HG02763 (cell line): ENCODE results near the gene CORIN.
A peak's percentile ranks its signal among the peaks of the same experiment; 100 is the strongest.
"Not testable (repeated sequence)": the region's sequence is repeated elsewhere in the genome, so short reads cannot be mapped to it uniquely, and the experiment has no call there.

Source experiments
- ATAC-seq: cut with Tn5 transposase; IDR thresholded peaks from one replicate; pipeline ENCODE4 v1.9.1; 2021; ENCODE audit warnings: mild to moderate bottlenecking, moderate library complexity; ENCODE audit not compliant: unreplicated experiment

Gene CORIN

DNA sequence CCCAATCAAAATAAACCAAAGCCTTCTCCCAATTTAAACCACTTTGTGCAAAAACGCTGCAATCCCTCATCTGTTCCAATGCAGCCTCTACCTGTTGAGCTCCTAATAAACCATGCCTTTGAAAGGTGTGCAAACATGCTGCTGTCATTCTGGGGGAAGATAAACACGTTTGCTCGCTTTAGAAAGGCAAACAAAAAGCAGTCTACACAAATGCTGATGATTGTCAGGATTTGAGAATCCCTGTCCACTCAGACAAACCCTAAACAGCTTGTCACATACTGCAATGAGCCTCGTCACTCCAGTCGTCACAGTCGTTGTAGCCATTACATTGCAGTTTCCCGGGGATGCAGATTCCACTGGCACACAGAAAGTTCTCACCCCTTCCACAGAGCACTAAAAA lies 145.2 kb downstream of the CORIN start:
- no peak for ATAC-seq

DNA sequence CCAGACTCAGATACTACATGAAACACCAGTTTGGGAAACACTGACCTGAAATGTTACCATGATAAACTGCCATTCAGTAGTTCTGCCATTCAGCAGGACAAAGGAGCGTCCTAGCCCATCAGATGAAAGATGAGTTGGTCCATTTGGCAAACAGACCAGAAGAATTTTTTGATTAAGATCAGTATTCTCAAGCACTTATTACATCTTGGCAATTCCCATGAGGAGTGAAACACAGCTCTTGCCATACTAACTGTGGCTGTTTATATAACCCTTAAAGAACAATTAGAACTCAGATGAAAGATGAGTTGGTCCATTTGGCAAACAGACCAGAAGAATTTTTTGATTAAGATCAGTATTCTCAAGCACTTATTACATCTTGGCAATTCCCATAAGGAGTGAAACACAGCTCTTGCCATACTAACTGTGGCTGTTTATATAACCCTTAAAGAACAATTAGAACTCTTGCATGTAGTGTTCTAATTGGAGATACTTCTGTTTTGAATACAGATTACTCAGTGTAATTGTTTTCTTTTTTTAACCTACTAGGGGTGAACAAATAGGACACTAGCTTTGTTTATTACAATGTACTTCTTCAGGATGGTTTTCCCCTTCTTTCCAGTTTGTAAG lies 146.0 kb downstream of the CORIN start:
- ATAC-seq, result not testable (repeated sequence)

- no peak for ATAC-seq
Measured at GRCh38 chr4:47690611-47691010, 147.3 kb downstream of the CORIN start.

DNA sequence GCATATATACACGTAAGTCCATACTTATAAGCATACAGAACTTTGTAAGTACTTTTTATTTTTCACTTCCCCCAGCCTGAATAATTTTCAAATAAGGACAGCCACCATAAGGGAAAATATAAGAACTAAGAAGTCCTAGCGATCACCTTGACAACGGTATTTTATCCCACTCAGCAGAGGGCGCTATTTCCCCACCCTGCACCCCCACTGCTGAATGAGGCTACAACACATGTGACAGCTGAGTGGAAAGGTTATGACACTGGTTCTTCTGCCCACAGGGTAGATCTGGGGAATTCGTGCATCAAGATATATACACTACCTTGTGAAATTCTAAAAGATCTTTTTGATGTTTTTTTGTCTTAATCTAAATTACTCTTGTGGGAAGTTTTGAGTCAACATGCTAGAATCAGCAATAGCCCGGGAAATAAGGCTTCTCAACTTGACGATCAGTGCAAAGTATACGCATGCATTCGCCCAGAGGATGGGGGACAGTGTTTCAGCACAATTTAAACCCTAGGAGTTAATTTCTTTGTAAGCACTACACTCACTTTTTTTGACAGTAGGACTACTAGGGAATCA lies 151.5 kb downstream of the CORIN start:
- ATAC-seq, result peak; percentile 73

GRCh38 chr4:47675806-47676205 lies 162.1 kb downstream of the CORIN start:
- ATAC-seq, result no peak

GRCh38 chr4:47674144-47674543 lies 163.7 kb downstream of the CORIN start:
- no peak for ATAC-seq

- no peak for ATAC-seq
Measured at GRCh38 chr4:47672696-47673095, 165.2 kb downstream of the CORIN start.

- ATAC-seq, result no peak
Measured at GRCh38 chr4:47669946-47670345, 167.9 kb downstream of the CORIN start.

DNA sequence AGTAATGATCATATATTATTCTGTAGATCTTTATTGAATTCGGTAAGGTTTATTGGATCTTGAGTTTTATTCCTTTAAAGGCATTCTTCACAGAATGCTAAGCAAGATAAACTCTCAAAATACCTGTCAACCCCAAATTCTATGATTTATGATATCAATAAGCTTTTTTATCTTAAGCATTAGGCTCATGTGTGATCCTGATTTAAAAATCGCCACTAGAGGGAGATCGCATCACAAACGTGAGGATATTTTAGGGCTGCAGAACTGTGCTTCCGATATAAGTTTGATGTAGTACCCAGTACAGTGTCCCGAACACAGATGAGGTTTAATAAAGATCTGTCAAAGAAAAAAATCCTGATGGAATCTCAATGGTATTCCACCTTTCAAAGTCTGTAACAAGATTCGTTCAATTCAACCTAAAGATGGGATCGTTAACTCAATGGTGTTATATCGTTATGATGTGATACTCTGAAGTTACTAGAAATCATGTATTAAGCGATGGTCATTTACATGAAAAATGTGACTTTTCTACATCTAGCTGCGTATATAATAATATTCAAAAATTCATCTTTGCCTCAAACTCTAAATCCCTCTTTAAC lies 169.0 kb downstream of the CORIN start:
- peak; percentile 80 for ATAC-seq

DNA sequence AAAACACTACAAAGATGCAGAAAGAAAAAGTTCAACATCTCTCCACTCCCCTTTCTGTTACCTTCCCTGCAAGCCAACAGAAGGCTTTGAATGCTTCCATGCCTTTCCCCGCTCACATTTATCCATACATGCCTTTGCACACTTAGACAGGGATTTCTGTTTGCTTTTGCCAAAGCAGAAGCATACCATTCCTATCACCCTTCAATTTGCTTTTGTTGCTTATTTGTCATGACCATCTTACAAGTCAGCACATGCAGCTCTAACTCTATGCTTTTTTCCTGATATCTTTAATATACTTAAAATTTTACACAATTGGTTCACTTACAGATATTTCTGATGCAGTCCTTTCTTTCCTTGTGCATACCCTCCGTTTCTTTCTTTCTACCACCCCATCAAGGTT lies 169.6 kb downstream of the CORIN start:
- ATAC-seq, result no peak

GRCh38 chr4:47667552-47667951 lies 170.3 kb downstream of the CORIN start:
- ATAC-seq, result no peak

DNA sequence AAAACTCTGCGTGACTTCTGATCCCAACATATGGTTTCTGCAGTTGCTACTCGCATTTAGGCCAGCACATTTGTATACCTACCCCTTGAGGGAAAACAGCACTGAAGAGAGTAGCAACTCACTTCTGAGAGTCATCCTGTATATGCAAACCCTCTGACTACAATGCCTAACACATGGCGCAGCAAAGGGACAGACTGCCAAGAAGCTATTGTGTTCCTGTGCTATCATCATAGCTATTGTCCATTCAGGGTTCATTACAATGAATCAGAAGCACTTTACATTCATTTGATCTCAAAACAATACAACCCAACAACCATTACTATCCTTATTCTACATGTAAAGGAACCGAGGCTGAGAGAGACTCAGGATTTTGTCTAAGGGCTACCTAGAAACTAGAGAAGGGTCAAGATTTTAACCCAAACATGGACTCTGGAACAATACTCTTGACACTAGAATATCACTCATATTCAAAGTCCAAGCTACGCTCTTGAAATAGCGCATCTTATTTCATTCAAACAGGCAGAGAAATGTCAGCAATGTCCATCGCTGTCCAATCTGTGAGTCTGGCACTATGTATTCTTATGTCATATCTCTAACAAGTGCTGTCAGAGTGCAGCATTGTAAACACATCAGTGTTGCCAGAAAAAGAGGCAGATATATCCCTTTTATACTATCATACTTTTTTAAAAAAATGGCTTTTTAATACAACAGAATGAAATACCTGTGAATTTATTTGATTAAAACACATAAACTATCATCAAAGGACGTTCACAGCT lies 173.6 kb downstream of the CORIN start:
- ATAC-seq, result no peak

- no peak for ATAC-seq
Measured at GRCh38 chr4:47662975-47663374, 174.9 kb downstream of the CORIN start.

DNA sequence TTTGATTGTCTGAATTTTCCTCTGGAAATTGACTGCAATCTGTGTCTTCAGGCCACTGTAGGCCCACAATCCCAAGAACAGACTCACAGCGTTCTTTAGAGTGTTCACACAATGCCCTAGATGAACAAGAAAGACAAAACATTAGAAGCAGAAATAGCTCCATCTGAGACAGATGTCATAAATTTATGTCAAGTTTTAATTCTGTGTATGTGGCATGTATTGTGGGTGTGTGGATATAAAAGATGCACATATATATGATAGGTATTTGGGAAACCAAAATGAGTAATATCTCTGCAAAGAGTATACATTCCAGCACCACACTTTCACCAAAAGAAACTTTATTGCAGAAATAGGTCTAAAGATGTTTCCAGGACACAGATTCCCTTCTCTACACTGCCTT lies 176.1 kb downstream of the CORIN start:
- no peak for ATAC-seq

DNA sequence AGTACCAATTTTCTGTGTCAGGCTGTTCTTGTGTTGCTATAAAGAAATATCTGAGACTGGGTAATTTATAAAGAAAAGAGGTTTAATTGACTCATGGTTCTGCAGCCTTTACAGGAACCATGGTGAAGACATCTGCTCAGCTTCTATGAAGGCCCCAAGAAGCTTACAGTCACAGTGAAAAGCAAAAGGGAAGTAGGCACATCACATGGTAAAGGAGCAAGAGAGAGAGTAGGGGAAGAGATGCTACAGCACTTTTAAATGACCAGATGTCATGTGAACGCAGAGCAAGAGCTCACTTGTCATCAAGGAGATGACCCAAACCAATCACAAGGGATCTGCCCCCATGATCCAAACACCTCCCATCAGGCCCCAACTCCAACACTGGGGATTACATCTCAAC lies 178.5 kb downstream of the CORIN start:
- ATAC-seq, result no peak

- ATAC-seq, result no peak
Measured at GRCh38 chr4:47654972-47655693, 182.7 kb downstream of the CORIN start.

GRCh38 chr4:47652092-47652491 lies 185.8 kb downstream of the CORIN start:
- ATAC-seq, result no peak

DNA sequence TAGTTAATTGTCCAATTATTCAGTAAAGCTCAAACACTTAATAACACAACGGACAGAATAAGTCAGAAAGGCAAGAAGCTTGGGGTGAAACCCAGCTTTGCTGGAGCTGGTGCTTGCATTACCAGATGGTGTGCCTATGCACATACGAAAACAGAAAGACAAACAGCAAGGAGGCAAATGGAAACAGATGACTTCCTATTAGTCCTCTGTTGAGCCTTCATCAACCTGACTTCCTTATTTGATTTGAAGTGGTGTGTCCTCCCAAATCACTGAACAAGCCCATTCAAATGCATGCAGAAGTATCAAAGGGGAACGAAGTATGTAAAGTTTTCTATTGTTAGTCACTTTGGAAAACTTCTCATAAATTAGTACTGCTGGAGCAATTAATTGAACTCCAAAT lies 186.6 kb downstream of the CORIN start:
- ATAC-seq, result no peak

DNA sequence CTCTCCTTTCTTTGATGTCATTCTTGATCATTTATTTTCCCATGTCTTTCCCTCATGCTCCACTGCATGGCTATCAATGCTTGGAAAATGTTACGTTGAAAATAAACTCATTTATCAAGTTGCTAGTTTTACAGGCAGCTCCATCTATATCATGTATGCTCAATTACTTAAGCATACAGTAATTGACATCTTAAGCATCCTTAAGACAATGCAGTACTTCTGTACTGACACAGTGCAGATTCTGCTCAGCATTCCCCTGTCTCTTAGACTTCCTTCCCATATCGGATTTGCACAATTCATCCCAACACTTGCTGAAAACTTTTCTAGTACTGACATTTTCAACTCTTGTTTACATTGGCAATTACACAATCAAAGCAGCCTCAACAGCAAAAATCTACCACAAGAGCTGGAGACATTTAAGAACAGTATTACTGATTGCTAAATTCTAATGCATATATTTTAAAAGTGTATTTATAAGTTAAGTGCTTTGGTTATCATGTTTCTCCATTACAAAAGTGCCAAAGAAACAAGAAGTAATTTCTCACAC lies 187.2 kb downstream of the CORIN start:
- ATAC-seq, result no peak

DNA sequence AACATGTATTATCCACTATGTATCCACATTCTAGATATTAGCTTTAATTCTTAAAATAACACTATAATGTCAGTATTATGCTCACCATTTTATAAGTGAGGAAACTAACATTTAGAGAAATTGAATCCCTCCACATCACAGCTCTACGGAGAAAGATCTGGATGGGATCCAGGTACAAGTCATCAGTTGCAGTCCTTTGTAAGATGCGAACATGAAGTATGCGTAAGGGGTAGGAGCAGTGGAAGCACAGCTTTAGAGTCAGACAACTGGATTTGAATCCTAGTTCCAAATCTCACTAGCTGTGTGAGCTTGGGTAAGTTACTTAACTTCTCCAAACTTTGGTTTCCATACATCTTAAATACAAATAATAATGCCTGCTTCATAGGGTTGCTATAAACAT lies 190.3 kb downstream of the CORIN start:
- ATAC-seq, result no peak

DNA sequence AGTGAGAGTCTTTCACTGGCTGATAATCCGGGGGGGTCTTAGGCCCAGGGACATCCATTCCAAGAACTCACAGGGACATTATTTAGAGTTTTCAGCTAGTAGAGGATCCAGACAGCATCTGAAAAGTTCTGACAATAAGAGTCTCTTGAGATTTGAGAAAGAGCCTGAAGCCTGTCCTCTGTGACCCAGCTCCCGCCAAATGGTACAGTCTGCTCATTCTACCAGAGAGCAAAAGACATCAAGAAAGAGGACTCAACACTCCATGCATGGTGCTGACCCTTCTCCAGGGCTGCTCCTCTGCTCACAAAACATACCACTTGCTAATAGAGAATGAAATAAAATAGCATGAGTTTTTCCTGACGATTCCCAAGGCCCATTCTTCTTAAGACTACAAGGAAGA lies 190.8 kb downstream of the CORIN start:
- no peak for ATAC-seq
